Endodermal cell (in vitro differentiated cells): Measurements from ENCODE around the gene NEBL. TPM values are rescaled to one million over a fixed set of nuclear protein-coding genes. Genes with fewer than 3 reads are reported as not detected.

Experiments
- DNase-seq: peaks from one replicate; pipeline ENCODE4 v3.0.0-alpha.2; 2017
- H3K27ac ChIP-seq: 2 replicates; pipeline ENCODE4 v1.5.1; 2013; ENCODE audit warnings: mild to moderate bottlenecking, low read depth, low read length, moderate library complexity
- H3K27me3 ChIP-seq: 2 replicates; pipeline ENCODE4 v1.6.1; 2013; ENCODE audit warnings: mild to moderate bottlenecking, low read length, moderate library complexity; ENCODE audit not compliant: insufficient read depth, control insufficient read depth, poor library complexity, severe bottlenecking
- H3K36me3 ChIP-seq: 2 replicates; pipeline ENCODE4 v1.7.0; 2013; ENCODE audit warnings: mild to moderate bottlenecking, low read length, moderate library complexity; ENCODE audit not compliant: control insufficient read depth, insufficient read depth
- H3K4me1 ChIP-seq: one replicate; pipeline ENCODE4 v1.7.0; 2013; ENCODE audit warnings: low read length; ENCODE audit not compliant: control insufficient read depth, insufficient read depth
- H3K4me3 ChIP-seq: 2 replicates; pipeline ENCODE4 v1.5.1; 2013; ENCODE audit warnings: mild to moderate bottlenecking, low read length, moderate library complexity
- H3K9ac ChIP-seq: 2 replicates; pipeline ENCODE4 v1.6.1; 2013; ENCODE audit warnings: mild to moderate bottlenecking, low read length, moderate library complexity; ENCODE audit not compliant: poor library complexity, severe bottlenecking; ENCODE audit errors: extremely low read depth
- H3K9me3 ChIP-seq: 2 replicates; pipeline ENCODE4 v1.6.1; 2013; ENCODE audit warnings: mild to moderate bottlenecking, low read length, moderate library complexity; ENCODE audit not compliant: control insufficient read depth
- H3K27ac Mint-ChIP-seq: 2 replicates; pipeline ENCODE4 v1.8.0; 2020; ENCODE audit warnings: mixed read lengths
- H3K27me3 Mint-ChIP-seq: 2 replicates; pipeline ENCODE4 v1.8.0; 2021; ENCODE audit warnings: mild to moderate bottlenecking, mixed read lengths; ENCODE audit not compliant: insufficient read depth
- H3K36me3 Mint-ChIP-seq: 2 replicates; pipeline ENCODE4 v1.8.0; 2020; ENCODE audit warnings: low read depth, mixed read lengths
- H3K4me1 Mint-ChIP-seq: 2 replicates; pipeline ENCODE4 v1.8.0; 2020; ENCODE audit warnings: mixed read lengths
- H3K4me3 Mint-ChIP-seq: 2 replicates; pipeline ENCODE4 v1.8.0; 2020; ENCODE audit warnings: mild to moderate bottlenecking, moderate library complexity, mixed read lengths
- H3K9me3 Mint-ChIP-seq: 2 replicates; pipeline ENCODE4 v1.8.0; 2020; ENCODE audit warnings: mild to moderate bottlenecking, mixed read lengths
- CTCF ChIP-seq: fragments of 200-600 bp; sonication (generic); conservative IDR thresholded peaks from 2 replicates; pipeline ENCODE4 v1.5.0; 2021; ENCODE audit warnings: antibody characterized with exemption, mild to moderate bottlenecking
- WGBS, 2 experiments: methylation state at CpG; one replicate each; pipeline versions ENCODE4 v1.1.5 to v1.1.7; 2013; ENCODE audit warnings: missing lambda C conversion rate in 2 of 2, mixed read lengths in 1 of 2; ENCODE audit not compliant: insufficient coverage in 1 of 2, insufficient read length in 1 of 2; 5-methylcytosine and 5-hydroxymethylcytosine counted together
- total RNA-seq, 2 donors: library from RNA; stranded (reverse); fragmentation: NEBNext Ultra II Directional in 1 of 2; extraction: Animal tissue kit (Norgen Biotek cat#: 25700) in 1 of 2; gene quantifications; 2 replicates in 1 of 2; 3 replicates in 1 of 2; pipeline ENCODE4 v1.2.1, GENCODE V29; 2021

NEBL gene
- total RNA-seq, 2 donors from 2014 or later = 39.8 to 61.6 TPM

GRCh38 chr10:20922033-20922432, 24.9 kb upstream of the NEBL start:
- Histone ChIP-seq H3K36me3 (no peaks in the 10 kb centered on the region), H3K27me3 (no peaks in the 10 kb centered on the region), H3K27ac (no peak overlapping the region), H3K9me3 (no peaks in the 10 kb centered on the region), H3K4me1 (peaks cover 2% of the 10 kb centered on the region), H3K4me3 (no peak overlapping the region), H3K9ac (no peak overlapping the region)
- Mint-ChIP-seq H3K9me3 (no peaks in the 10 kb centered on the region), H3K4me3 (no peak overlapping the region), H3K27me3 (no peaks in the 10 kb centered on the region), H3K27ac (no peak overlapping the region), H3K36me3 (peaks cover 4% of the 10 kb centered on the region), H3K4me1 (no peaks in the 10 kb centered on the region)
- no peak for DNase-seq
- 85 to 92% methylated on average over 3 to 4 of the region's 4 CpGs for whole genome bisulfite sequencing, 2 experiments
- no peak for TF ChIP-seq CTCF

- Histone ChIP-seq H3K27me3 (no peaks in the 10 kb centered on the region), H3K36me3 (no peaks in the 10 kb centered on the region), H3K9ac (no peak overlapping the region), H3K27ac (no peak overlapping the region), H3K4me1 (peaks cover 2% of the 10 kb centered on the region), H3K4me3 (no peak overlapping the region), H3K9me3 (no peaks in the 10 kb centered on the region)
- Mint-ChIP-seq H3K9me3 (no peaks in the 10 kb centered on the region), H3K4me3 (no peak overlapping the region), H3K27me3 (no peaks in the 10 kb centered on the region), H3K27ac (no peak overlapping the region), H3K4me1 (no peaks in the 10 kb centered on the region), H3K36me3 (peaks cover 7% of the 10 kb centered on the region)
- WGBS, 2 experiments = 92 to 100% methylated on average over 1 to 2 of the region's 2 CpGs
- TF ChIP-seq CTCF = no peak
- DNase-seq = no peak
Observed at GRCh38 chr10:20920061-20920460, 22.9 kb upstream of the NEBL start.

GRCh38 chr10:20919481-20919880, 22.4 kb upstream of the NEBL start:
- no peaks in the 10 kb centered on the region for H3K4me1 Mint-ChIP-seq
- peaks cover 7% of the 10 kb centered on the region for H3K36me3 Mint-ChIP-seq
- H3K9me3 Mint-ChIP-seq = no peaks in the 10 kb centered on the region
- H3K27me3 ChIP-seq = no peaks in the 10 kb centered on the region
- H3K9ac ChIP-seq = no peak overlapping the region
- peaks cover 2% of the 10 kb centered on the region for H3K4me1 ChIP-seq
- H3K9me3 ChIP-seq = no peaks in the 10 kb centered on the region
- no peak overlapping the region for H3K4me3 ChIP-seq
- no peak overlapping the region for H3K27ac Mint-ChIP-seq
- H3K36me3 ChIP-seq = no peaks in the 10 kb centered on the region
- WGBS, 2 experiments = 95 to 100% methylated on average over 1 to 3 of the region's 4 CpGs
- H3K27ac ChIP-seq = no peak overlapping the region
- no peak for TF ChIP-seq CTCF
- no peak for DNase-seq
- H3K4me3 Mint-ChIP-seq = no peak overlapping the region
- H3K27me3 Mint-ChIP-seq = no peaks in the 10 kb centered on the region
